GM06990 (cell line): ENCODE measurements around the gene SHISA5.

Source experiments
- DNase-seq: peaks from one replicate; pipeline ENCODE4 v3.0.0-alpha.2; 2011; ENCODE audit not compliant: insufficient read length; ENCODE audit errors: extremely low read depth
- H3K27me3 ChIP-seq: replicated peaks from 2 replicates; pipeline ENCODE4 v1.6.0; 2011; ENCODE audit warnings: low read length; ENCODE audit not compliant: control insufficient read depth, insufficient read depth
- H3K36me3 ChIP-seq: 2 replicates; pipeline ENCODE4 v1.5.1; 2011; ENCODE audit warnings: low read length; ENCODE audit not compliant: control insufficient read depth, insufficient read depth
- H3K4me3 ChIP-seq: replicated peaks from 2 replicates; pipeline ENCODE4 v1.5.1; 2011; ENCODE audit warnings: low read depth, mild to moderate bottlenecking, control low read depth, low read length
- CTCF ChIP-seq: IDR thresholded peaks from 2 replicates; pipeline ENCODE4 v1.5.1; 2011; ENCODE audit warnings: low read length, control low read depth, mild to moderate bottlenecking, inconsistent platforms; ENCODE audit not compliant: insufficient read depth, poor library complexity, severe bottlenecking

Gene SHISA5

GRCh38 chr3:48459331-48459730 lies 44.6 kb downstream of the SHISA5 start:
- peaks cover 22% of the 10 kb centered on the region for H3K36me3 ChIP-seq
- H3K4me3 ChIP-seq: no peak overlapping the region
- no peaks in the 10 kb centered on the region for H3K27me3 ChIP-seq
- TF ChIP-seq CTCF: no peak
- DNase-seq: no peak

GRCh38 chr3:48456456-48456855 lies 47.5 kb downstream of the SHISA5 start:
- no peaks in the 10 kb centered on the region for H3K27me3 ChIP-seq
- peaks cover 21% of the 10 kb centered on the region for H3K36me3 ChIP-seq
- DNase-seq: no peak
- no peak overlapping the region for H3K4me3 ChIP-seq
- TF ChIP-seq CTCF: no peak

- Histone ChIP-seq H3K4me3 (no peak overlapping the region), H3K36me3 (peaks cover 2% of the 10 kb centered on the region; the same call in 1 of the 2 replicates), H3K27me3 (no peaks in the 10 kb centered on the region)
- TF ChIP-seq CTCF: no peak
- DNase-seq: no peak
Observed at GRCh38 chr3:48451270-48451669, 52.7 kb downstream of the SHISA5 start.

GRCh38 chr3:48446425-48447193 lies 57.4 kb downstream of the SHISA5 start, which contains the start of gene ATRIP:
Gene ATRIP, plus strand, starts transcription at chr3:48446737. Its CDS starts 109 bp downstream, at chr3:48446846.
- peaks cover 12% of the 10 kb centered on the region for H3K36me3 ChIP-seq
- H3K27me3 ChIP-seq: no peaks in the 10 kb centered on the region
- peak within 1 kb of the TSS; percentile 89 for H3K4me3 ChIP-seq
- TF ChIP-seq CTCF: no peak
- DNase-seq: peak; percentile 91

GRCh38 chr3:48446043-48446424 lies 57.9 kb downstream of the SHISA5 start:
- no peak for DNase-seq
- H3K36me3 ChIP-seq: peaks cover 12% of the 10 kb centered on the region
- no peak for TF ChIP-seq CTCF
- H3K4me3 ChIP-seq: peak overlapping the region; percentile 89
- H3K27me3 ChIP-seq: no peaks in the 10 kb centered on the region
